Spleen (tissue), 11 donors: ENCODE results near the gene EFCAB9. TPM values are rescaled to one million over a fixed set of nuclear protein-coding genes. Genes with fewer than 3 reads are reported as not detected.

Experiments
- DNase-seq: peaks from one replicate; pipeline ENCODE4 v3.0.0-alpha.2; 2020
- H3K27ac ChIP-seq, 8 donors: fragments of 200-600 bp; sonication (generic) in 7 of 8; 1 replicate in 4 of 8; 2 replicates in 4 of 8; pipeline versions ENCODE4 v1.5.0 to v1.8.0; 2016 to 2021; ENCODE audit warnings: inconsistent platforms in 4 of 8, mild to moderate bottlenecking in 4 of 8, moderate library complexity in 1 of 8
- H3K27me3 ChIP-seq, 7 donors: fragments of 200-600 bp; sonication (generic) in 6 of 7; replicated peaks in 1 of 7; 1 replicate in 4 of 7; 2 replicates in 3 of 7; pipeline versions ENCODE4 v1.5.0 to v1.8.0; 2016 to 2021; ENCODE audit warnings: inconsistent platforms in 3 of 7, mild to moderate bottlenecking in 1 of 7
- H3K36me3 ChIP-seq, 6 donors: fragments of 200-600 bp; sonication (generic) in 5 of 6; 1 replicate in 4 of 6; 2 replicates in 2 of 6; pipeline versions ENCODE4 v1.5.0 to v1.8.0; 2016 to 2021; ENCODE audit warnings: inconsistent platforms in 2 of 6
- H3K4me1 ChIP-seq, 6 donors: fragments of 200-600 bp; sonication (generic) in 5 of 6; 1 replicate in 3 of 6; 2 replicates in 3 of 6; pipeline versions ENCODE4 v1.5.0 to v1.8.0; 2016 to 2021; ENCODE audit warnings: inconsistent platforms in 3 of 6
- H3K4me3 ChIP-seq, 8 donors: fragments of 200-600 bp; sonication (generic) in 7 of 8; 1 replicate in 4 of 8; 2 replicates in 4 of 8; pipeline versions ENCODE4 v1.5.0 to v1.8.0; 2016 to 2021; ENCODE audit warnings: inconsistent platforms in 4 of 8, mild to moderate bottlenecking in 4 of 8, moderate library complexity in 2 of 8
- H3K9me3 ChIP-seq, 8 donors: fragments of 200-600 bp; sonication (generic) in 7 of 8; 1 replicate in 4 of 8; 2 replicates in 4 of 8; pipeline versions ENCODE4 v1.5.0 to v1.8.0; 2016 to 2021; ENCODE audit warnings: inconsistent platforms in 4 of 8
- CTCF ChIP-seq, 11 experiments: fragments of 200-600 bp in 7 of 11; fragments of 450-650 bp in 4 of 11; sonication (generic) in 4 of 11; IDR thresholded peaks in 8 of 11; conservative IDR thresholded peaks in 3 of 11; 1 replicate in 7 of 11; 2 replicates in 4 of 11; pipeline versions ENCODE4 v1.4.0 to v1.8.0; 2016 to 2021; ENCODE audit warnings: antibody characterized with exemption in 11 of 11, inconsistent platforms in 4 of 11, mild to moderate bottlenecking in 1 of 11
- POLR2A ChIP-seq, 3 donors: fragments of 450-650 bp; IDR thresholded peaks; one replicate each; pipeline ENCODE4 v1.5.1; 2017; ENCODE audit warnings: antibody characterized with exemption in 3 of 3, mild to moderate bottlenecking in 1 of 3
- POLR2AphosphoS5 ChIP-seq, 3 donors: sonication (generic); formaldehyde crosslinking; IDR thresholded peaks; one replicate each; pipeline ENCODE4 v1.5.1; 2017; ENCODE audit warnings: antibody characterized with exemption in 3 of 3
- WGBS, 5 donors: extraction: QIAGEN DNeasy Blood & Tissue Kit in 3 of 5; methylation state at CpG; one replicate each; pipeline versions ENCODE4 v1.1.5 to v1.1.7; 2013 to 2018; 5-methylcytosine and 5-hydroxymethylcytosine counted together
- intact Hi-C: fragments of 100-400 bp; cut with DNase I; formaldehyde crosslinking; loops from one replicate; pipeline ENCODE4 v1.15.0; 2023; ENCODE audit warnings: low total_unique reads
- polyA plus RNA-seq, 3 donors: library from polyadenylated mRNA; stranded (reverse); fragments of 200-250 nt; gene quantifications; one replicate each; pipeline ENCODE4 v1.2.1, GENCODE V29; 2013
- total RNA-seq, 7 donors: library from RNA; depleted of rRNA in 3 of 7; stranded (reverse); fragments of >200 nt in 3 of 7; fragmentation: NEBNext Ultra II Directional in 4 of 7; extraction: Animal tissue kit (Norgen Biotek cat#: 25700) in 4 of 7; gene quantifications; one replicate each; pipeline versions ENCODE4 v1.1.0 to v1.2.1, GENCODE V29; 2016 to 2021
- donor health status: healthy with polysubstance abuse.
- donor health status: DM: no; HTN: no; CAD: no; lungs with moderate emphysema.
- donor health status: DM: no; HTN: no; CAD: no.
- donor health status: Bipolar disorder and iron deficiency.
- donor health status: healthy.
- donor health status: DM: no; HTN: no; CAD: no.
- donor health status: DM: yes; HTN: yes; CAD: no.

The EFCAB9 gene
- total and polyA plus RNA-seq, 10 donors: not detected

DNA sequence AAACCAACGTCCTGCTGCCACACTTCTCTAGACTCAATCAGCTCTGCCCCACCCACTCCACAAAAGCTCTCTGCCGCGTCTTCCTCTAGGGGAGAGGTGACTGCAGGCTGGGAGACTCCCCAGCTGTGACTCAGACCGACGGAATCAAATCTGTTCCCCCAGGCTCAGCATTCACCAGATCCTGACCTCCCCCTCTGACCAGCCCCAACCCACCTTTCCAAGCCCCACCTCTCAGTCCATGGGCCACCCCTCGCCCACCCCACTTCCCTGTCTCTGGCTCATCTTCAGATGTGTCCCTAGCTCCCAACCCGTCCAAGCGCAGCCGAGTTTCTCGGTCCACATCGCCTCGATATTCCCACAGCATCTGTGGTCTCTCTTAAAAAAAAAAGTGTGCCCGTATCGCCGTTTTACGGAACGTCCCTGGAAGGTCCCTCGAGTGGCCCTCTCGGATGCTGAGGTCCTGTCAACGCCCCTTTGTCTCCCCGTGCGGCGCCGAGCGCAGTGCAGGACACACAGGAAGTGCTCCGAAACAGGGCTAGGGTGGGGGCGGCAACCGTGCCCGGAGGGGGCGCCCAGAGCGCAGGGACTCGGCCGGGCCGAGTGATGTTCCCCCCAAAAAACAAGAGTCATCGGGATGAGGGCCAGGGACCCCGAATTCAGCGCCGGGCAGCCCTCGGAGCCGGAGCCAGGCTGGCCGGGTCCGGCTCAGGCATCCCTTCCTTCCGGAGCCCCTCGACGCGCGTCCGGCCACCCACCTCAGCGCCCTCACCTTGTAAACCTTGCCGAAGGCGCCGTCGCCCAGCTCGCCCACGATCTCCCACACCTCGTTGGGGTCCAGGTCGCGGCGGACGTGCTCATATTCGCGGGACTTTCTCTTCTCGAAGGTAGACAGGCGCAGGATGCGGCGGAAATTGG lies 6.6 kb upstream of the EFCAB9 start:
- Histone ChIP-seq H3K9me3 (no peaks in the 10 kb centered on the region), H3K4me1 (peaks cover 20 to 66% (median 53%) of the 10 kb centered on the region in 6 donors), H3K36me3 (peaks cover 0 to 23% (median 0%) of the 10 kb centered on the region in 6 donors), H3K4me3 (peak overlapping the region; percentile 67 to 96 (median 91)), H3K27ac (peak overlapping the region; percentile 69 to 99 (median 96)), H3K27me3 (no peaks in the 10 kb centered on the region)
- TF ChIP-seq CTCF (IDR thresholded peaks at IDR 0.05 in 8 of 11, conservative IDR thresholded peaks at IDR 0.05 in 3 of 11): peak in 2 of 11 experiments; percentile 8 to 12
- peak in 1 of 3 donors; percentile 1 for TF ChIP-seq POLR2A (IDR thresholded peaks at IDR 0.05)
- peak; percentile 57 to 68 (median 67) for TF ChIP-seq POLR2AphosphoS5 (IDR thresholded peaks at IDR 0.05)
- intact Hi-C loops: loop anchor here (2.0 kb wide), 1 partner anchor 81 kb away; no protein-coding TSS in a partner anchor
- DNase-seq: peak; percentile 94
- WGBS, 5 donors: 0 to 1% (median 0%) methylated on average over 49 to 66 of the region's 66 CpGs

DNA sequence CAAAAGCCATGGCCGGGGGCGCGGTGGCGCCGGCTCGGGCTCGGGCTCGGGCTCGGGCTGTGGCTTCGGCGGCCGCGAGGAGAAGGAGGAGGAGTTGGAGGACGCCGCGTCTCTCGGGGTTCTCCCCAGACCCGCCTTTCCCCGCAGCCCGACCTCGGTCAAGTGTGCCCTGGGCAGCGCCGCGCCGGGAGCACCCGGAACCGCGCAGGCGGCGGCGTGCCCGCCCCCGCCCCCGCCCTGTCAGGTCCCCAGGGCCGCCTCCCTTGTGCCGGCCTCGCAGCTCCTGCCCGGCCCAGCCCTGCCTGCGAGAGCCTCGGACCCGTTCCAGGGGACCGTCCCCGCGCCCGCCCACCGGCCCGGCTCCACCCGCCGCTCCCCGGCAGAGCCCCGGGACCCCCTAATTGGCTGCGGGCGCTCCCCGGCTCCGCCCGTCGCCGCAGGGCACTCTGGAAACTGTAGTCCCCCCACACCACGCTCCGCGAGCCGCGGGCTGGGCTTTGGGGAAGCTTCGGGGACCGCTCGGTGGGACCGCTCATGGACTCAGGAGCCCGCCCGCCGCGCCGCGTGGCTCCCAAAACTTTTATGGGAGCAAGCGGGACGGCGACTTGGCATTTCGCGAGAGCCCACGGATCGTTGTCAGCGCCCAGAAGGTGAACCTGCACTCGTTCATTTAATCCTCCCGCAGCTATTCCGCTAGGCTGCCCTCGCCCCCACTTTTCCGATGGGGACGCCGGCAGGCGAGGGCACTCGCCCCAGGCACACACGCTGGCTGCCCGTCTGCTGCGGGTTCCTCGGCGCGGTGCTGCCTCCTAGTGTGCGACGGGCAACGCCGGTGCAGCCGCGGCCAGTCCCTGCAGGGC lies 5.7 kb upstream of the EFCAB9 start, which contains the start of gene STK10:
TSS of gene STK10 (minus strand) at position 192 of the 860 bp plus-strand sequence. CDS start at position 10, 182 bp downstream.
- no peaks in the 10 kb centered on the region for H3K27me3 ChIP-seq
- no peaks in the 10 kb centered on the region for H3K9me3 ChIP-seq
- peak; percentile 99 for DNase-seq
- H3K27ac ChIP-seq: peak within 1 kb of the TSS; percentile 69 to 99 (median 96)
- TF ChIP-seq POLR2AphosphoS5 (IDR thresholded peaks at IDR 0.05) (peak; percentile 78 to 92 (median 79)), CTCF (IDR thresholded peaks at IDR 0.05 in 8 of 11, conservative IDR thresholded peaks at IDR 0.05 in 3 of 11) (peak; percentile 89 to 96 (median 93)), POLR2A (IDR thresholded peaks at IDR 0.05) (peak in 1 of 3 donors; percentile 13)
- H3K36me3 ChIP-seq: peaks cover 0 to 15% (median 0%) of the 10 kb centered on the region in 6 donors
- intact Hi-C loops: loop anchor here (2.0 kb wide), 1 partner anchor 81 kb away; no protein-coding TSS in a partner anchor
- peak within 1 kb of the TSS; percentile 67 to 96 (median 91) for H3K4me3 ChIP-seq
- 0% methylated on average over 18 to 102 of the region's 102 CpGs for WGBS, 5 donors
- peaks cover 13 to 57% (median 44%) of the 10 kb centered on the region in 6 donors for H3K4me1 ChIP-seq

DNA sequence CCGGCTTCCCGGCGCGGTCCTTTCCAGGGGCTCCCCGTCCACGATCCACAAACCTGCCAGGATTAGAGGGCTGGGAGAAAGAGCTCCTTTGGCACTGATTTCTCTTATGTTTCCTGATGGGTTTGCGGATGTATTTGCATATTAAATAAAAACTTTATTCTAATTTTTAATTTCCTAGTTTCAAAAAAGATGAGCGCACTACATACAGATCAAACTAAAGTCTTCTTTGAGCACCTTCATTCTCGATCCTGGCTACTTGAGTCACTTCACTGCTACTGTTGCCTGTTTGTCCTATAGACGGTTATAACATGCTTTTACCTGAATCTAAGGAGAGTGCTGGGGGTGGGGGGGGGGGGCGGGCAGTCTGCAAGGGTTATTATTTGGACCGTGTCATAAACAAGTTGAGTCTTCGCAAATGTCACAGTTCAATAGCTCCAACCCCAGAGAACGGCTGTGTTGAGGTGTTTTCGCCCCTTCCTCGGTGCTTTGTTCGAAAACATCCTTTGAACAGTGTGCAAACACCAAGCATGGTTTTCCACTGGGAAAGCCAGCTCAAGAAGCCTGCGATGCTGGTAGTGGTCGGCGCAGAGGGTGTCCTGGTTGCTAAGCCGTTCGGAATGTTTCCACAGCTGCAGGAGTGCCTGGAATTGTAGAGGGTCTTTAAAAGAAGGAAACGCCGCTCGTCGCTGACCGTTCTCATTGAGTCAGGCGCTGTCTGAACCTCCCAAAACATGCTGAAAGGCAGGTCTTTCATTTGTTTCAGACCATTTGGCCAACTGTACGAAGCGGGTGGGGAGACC lies 4.9 kb upstream of the EFCAB9 start:
- peaks cover 4 to 49% (median 36%) of the 10 kb centered on the region in 6 donors for H3K4me1 ChIP-seq
- H3K27me3 ChIP-seq: no peaks in the 10 kb centered on the region
- intact Hi-C loops: loop anchor here (2.0 kb wide), 1 partner anchor 82 kb away; no protein-coding TSS in a partner anchor
- H3K36me3 ChIP-seq: peaks cover 0 to 8% (median 0%) of the 10 kb centered on the region in 6 donors
- TF ChIP-seq CTCF (IDR thresholded peaks at IDR 0.05 in 8 of 11, conservative IDR thresholded peaks at IDR 0.05 in 3 of 11) (no peak), POLR2AphosphoS5 (IDR thresholded peaks at IDR 0.05) (no peak), POLR2A (IDR thresholded peaks at IDR 0.05) (no peak)
- peak; percentile 79 for DNase-seq
- H3K9me3 ChIP-seq: no peaks in the 10 kb centered on the region
- 46 to 57% (median 48%) methylated on average over 30 of the region's 30 CpGs for WGBS, 5 donors
- H3K4me3 ChIP-seq: peak overlapping the region; percentile 67 to 96 (median 91)
- H3K27ac ChIP-seq: peak overlapping the region; percentile 69 to 99 (median 96)
